CD14-positive monocyte (primary cell): ENCODE measurements around the gene GMFB. TPM values are rescaled to one million over a fixed set of nuclear protein-coding genes. Genes with fewer than 3 reads are reported as not detected.

Source experiments
- DNase-seq, 3 donors: peaks; one replicate each; pipeline ENCODE4 v3.0.0-alpha.2; 2011 to 2022
- H2AFZ ChIP-seq: 2 replicates; pipeline ENCODE4 v1.6.0; 2012; ENCODE audit warnings: mild to moderate bottlenecking, low read depth, low read length, inconsistent platforms; ENCODE audit not compliant: insufficient read depth, poor library complexity, severe bottlenecking
- H3K27ac ChIP-seq, 2 donors: 1 replicate in 1 of 2; 2 replicates in 1 of 2; pipeline ENCODE4 v1.5.1; 2012 to 2013; ENCODE audit warnings: low read length in 2 of 2, control low read depth in 1 of 2, inconsistent platforms in 1 of 2, low read depth in 1 of 2, mild to moderate bottlenecking in 1 of 2
- H3K27me3 ChIP-seq, 2 donors: one replicate each; pipeline versions ENCODE4 v1.6.0 to v1.6.1; 2011 to 2013; ENCODE audit warnings: low read length in 2 of 2; ENCODE audit not compliant: control insufficient read depth in 2 of 2, insufficient read depth in 2 of 2
- H3K36me3 ChIP-seq, 2 donors: replicated peaks in 1 of 2; 1 replicate in 1 of 2; 2 replicates in 1 of 2; pipeline versions ENCODE4 v1.5.1 to v1.6.1; 2012 to 2013; ENCODE audit warnings: low read length in 2 of 2, control low read depth in 1 of 2, inconsistent platforms in 1 of 2, mild to moderate bottlenecking in 1 of 2; ENCODE audit not compliant: insufficient read depth in 2 of 2, control insufficient read depth in 1 of 2
- H3K4me1 ChIP-seq, 2 donors: 1 replicate in 1 of 2; 2 replicates in 1 of 2; pipeline versions ENCODE4 v1.5.1 to v1.6.1; 2012 to 2013; ENCODE audit warnings: low read length in 2 of 2, control low read depth in 1 of 2, inconsistent platforms in 1 of 2, mild to moderate bottlenecking in 1 of 2, moderate library complexity in 1 of 2; ENCODE audit not compliant: insufficient read depth in 2 of 2, control insufficient read depth in 1 of 2
- H3K4me2 ChIP-seq: replicated peaks from 2 replicates; pipeline ENCODE3; 2012; ENCODE audit warnings: low read length, moderate library complexity, mild to moderate bottlenecking; ENCODE audit not compliant: poor library complexity, severe bottlenecking; ENCODE audit errors: extremely low read depth
- H3K4me3 ChIP-seq, 3 experiments: fragments of 200-600 bp in 1 of 3; sonication (generic) in 1 of 3; replicated peaks in 1 of 3; 1 replicate in 2 of 3; 2 replicates in 1 of 3; pipeline ENCODE4 v1.5.1; 2011 to 2013; ENCODE audit warnings: low read length in 3 of 3, mild to moderate bottlenecking in 3 of 3, control low read depth in 2 of 3, low read depth in 2 of 3, inconsistent platforms in 1 of 3, moderate library complexity in 1 of 3
- H3K79me2 ChIP-seq: 2 replicates; pipeline ENCODE4 v1.6.0; 2012; ENCODE audit warnings: mild to moderate bottlenecking, control low read depth, inconsistent platforms, low read length, moderate library complexity; ENCODE audit not compliant: insufficient read depth
- H3K9ac ChIP-seq: 2 replicates; pipeline ENCODE4 v1.6.0; 2017; ENCODE audit warnings: low read length, mild to moderate bottlenecking; ENCODE audit not compliant: insufficient read depth, poor library complexity, severe bottlenecking
- H3K9me3 ChIP-seq, 2 donors: replicated peaks in 1 of 2; 1 replicate in 1 of 2; 2 replicates in 1 of 2; pipeline versions ENCODE4 v1.5.1 to v1.6.1; 2012 to 2013; ENCODE audit warnings: low read length in 2 of 2, control low read depth in 1 of 2; ENCODE audit not compliant: control insufficient read depth in 1 of 2, insufficient read depth in 1 of 2
- H4K20me1 ChIP-seq: 2 replicates; pipeline ENCODE4 v1.6.0; 2012; ENCODE audit warnings: mild to moderate bottlenecking, low read length, control low read depth, moderate library complexity; ENCODE audit not compliant: insufficient read depth
- H3K27ac Mint-ChIP-seq, 7 donors: one replicate each; pipeline ENCODE4 v1.8.0; 2020; ENCODE audit warnings: mild to moderate bottlenecking in 7 of 7, mixed read lengths in 7 of 7, moderate library complexity in 6 of 7, inconsistent platforms in 2 of 7
- H3K27me3 Mint-ChIP-seq, 3 donors: one replicate each; pipeline ENCODE4 v1.8.0; 2021 to 2022; ENCODE audit warnings: low read depth in 3 of 3, mild to moderate bottlenecking in 3 of 3, mixed read lengths in 3 of 3, moderate library complexity in 3 of 3, inconsistent platforms in 1 of 3
- H3K36me3 Mint-ChIP-seq, 2 donors: one replicate each; pipeline ENCODE4 v1.8.0; 2020; ENCODE audit warnings: mixed read lengths in 2 of 2, inconsistent platforms in 1 of 2, mild to moderate bottlenecking in 1 of 2
- H3K4me1 Mint-ChIP-seq: one replicate; pipeline ENCODE4 v1.8.0; 2020; ENCODE audit warnings: mild to moderate bottlenecking, mixed read lengths
- H3K4me3 Mint-ChIP-seq, 2 donors: one replicate each; pipeline ENCODE4 v1.8.0; 2020; ENCODE audit warnings: mild to moderate bottlenecking in 2 of 2, mixed read lengths in 2 of 2, moderate library complexity in 1 of 2
- H3K9me3 Mint-ChIP-seq, 7 donors: one replicate each; pipeline ENCODE4 v1.8.0; 2020 to 2022; ENCODE audit warnings: mixed read lengths in 7 of 7, mild to moderate bottlenecking in 6 of 7, moderate library complexity in 6 of 7, inconsistent platforms in 2 of 7
- CTCF ChIP-seq: fragments of 200-600 bp; IDR thresholded peaks from one replicate; pipeline ENCODE4 v1.8.0; 2022; ENCODE audit warnings: antibody characterized with exemption, mild to moderate bottlenecking
- WGBS: methylation state at CpG from one replicate; pipeline ENCODE4 v1.1.5; 2013; ENCODE audit warnings: missing lambda C conversion rate; ENCODE audit not compliant: insufficient coverage; 5-methylcytosine and 5-hydroxymethylcytosine counted together
- intact Hi-C, 2 donors: fragments of 100-400 bp; cut with micrococcal nuclease; formaldehyde crosslinking; loops; one replicate each; pipeline versions ENCODE4 v1.15.0 to v1.15.1; 2023
- polyA plus RNA-seq, 3 donors: library from polyadenylated mRNA; depleted of rRNA in 1 of 3; unstranded in 2 of 3; stranded (reverse) in 1 of 3; fragments of 300-500 nt in 2 of 3; fragments of >200 nt in 1 of 3; fragmentation: Illumina TruSeq in 2 of 3; gene quantifications; 1 replicate in 2 of 3; 2 replicates in 1 of 3; pipeline ENCODE4 v1.2.3, GENCODE V29; 2012 to 2021

The GMFB gene
- polyA plus RNA-seq, 3 donors = 10.8 to 41.1 (median 26.1) TPM

GRCh38 chr14:54516709-54517108 is 27.9 kb upstream of the GMFB start:
- no peak overlapping the region for H2AFZ ChIP-seq
- H3K4me3 Mint-ChIP-seq = no peak overlapping the region
- no peak for DNase-seq
- peaks cover 3 to 7% of the 10 kb centered on the region in 2 donors for H3K36me3 ChIP-seq
- no peaks in the 10 kb centered on the region for H3K4me1 ChIP-seq
- H3K9me3 Mint-ChIP-seq = peaks cover 8 to 25% (median 12%) of the 10 kb centered on the region in 7 donors
- no peaks in the 10 kb centered on the region for H3K27me3 ChIP-seq
- H3K27ac ChIP-seq = no peak overlapping the region
- peaks cover 4% of the 10 kb centered on the region for H4K20me1 ChIP-seq
- H3K36me3 Mint-ChIP-seq = peaks cover 32 to 37% of the 10 kb centered on the region in 2 donors
- no peak overlapping the region for H3K27ac Mint-ChIP-seq
- H3K4me2 ChIP-seq = no peak overlapping the region
- TF ChIP-seq CTCF = no peak
- no CpG with 5 or more reads among the region's 1 CpG for WGBS
- H3K27me3 Mint-ChIP-seq = peaks cover 0 to 2% (median 0%) of the 10 kb centered on the region in 3 donors
- H3K4me1 Mint-ChIP-seq = peaks cover 14% of the 10 kb centered on the region
- intact Hi-C loops = no loop called here
- no peak overlapping the region for H3K4me3 ChIP-seq
- H3K9ac ChIP-seq = no peak overlapping the region
- H3K79me2 ChIP-seq = peaks cover 13% of the 10 kb centered on the region
- peaks cover 6% of the 10 kb centered on the region in 2 donors for H3K9me3 ChIP-seq

DNA sequence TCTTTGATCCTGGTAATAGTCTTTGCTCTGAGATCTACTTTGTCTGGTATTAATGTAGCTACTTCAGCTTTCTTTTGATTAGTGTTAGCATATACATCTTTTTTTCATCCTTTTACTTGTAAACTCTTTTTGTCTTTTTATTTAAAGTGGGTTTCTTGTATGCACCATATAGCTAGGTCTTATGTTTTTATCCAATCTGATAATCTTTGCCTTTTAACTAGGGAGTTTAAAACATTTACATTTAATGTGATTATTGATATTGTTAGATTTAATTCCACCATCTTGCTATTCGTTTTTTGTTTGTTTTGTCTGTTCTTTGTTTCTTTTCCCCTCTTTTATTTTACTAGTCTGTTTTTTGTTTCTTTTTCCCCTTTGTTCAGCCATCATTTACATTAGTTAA is 26.9 kb upstream of the GMFB start:
- Histone ChIP-seq H3K4me2 (no peak overlapping the region), H3K4me3 (no peak overlapping the region), H3K27me3 (no peaks in the 10 kb centered on the region), H3K9ac (no peak overlapping the region), H3K36me3 (peaks cover 3 to 7% of the 10 kb centered on the region in 2 donors), H3K79me2 (peaks cover 23% of the 10 kb centered on the region), H3K9me3 (peaks cover 6% of the 10 kb centered on the region in 2 donors), H4K20me1 (peaks cover 4% of the 10 kb centered on the region), H3K27ac (no peak overlapping the region), H3K4me1 (peaks cover 4 to 8% of the 10 kb centered on the region in 2 donors), H2AFZ (no peak overlapping the region)
- no peak overlapping the region for H3K27ac Mint-ChIP-seq
- H3K4me3 Mint-ChIP-seq = no peak overlapping the region
- H3K27me3 Mint-ChIP-seq = peaks cover 0 to 2% (median 0%) of the 10 kb centered on the region in 3 donors
- H3K36me3 Mint-ChIP-seq = peaks cover 32 to 37% of the 10 kb centered on the region in 2 donors
- TF ChIP-seq CTCF = no peak
- peaks cover 22% of the 10 kb centered on the region for H3K4me1 Mint-ChIP-seq
- intact Hi-C loops = no loop called here
- no CpG with 5 or more reads among the region's 1 CpG for WGBS
- DNase-seq = no peak
- H3K9me3 Mint-ChIP-seq = peaks cover 8 to 25% (median 12%) of the 10 kb centered on the region in 7 donors
